Parathyroid adenoma (tissue), 2 donors: ENCODE data around the gene TMEM244.
"Not testable (repeated sequence)": the region's sequence is repeated elsewhere in the genome, so short reads cannot be mapped to it uniquely, and the experiment has no call there.

Experiments used
- H2AFZ ChIP-seq: fragments of 300-600 bp; sonication (generic); one replicate; pipeline ENCODE4 v1.7.0; 2017; ENCODE audit warnings: antibody characterized with exemption, mild to moderate bottlenecking
- H3K27ac ChIP-seq: fragments of 300-600 bp; sonication (generic); one replicate; pipeline ENCODE4 v1.7.0; 2017
- H3K27me3 ChIP-seq: fragments of 300-600 bp; sonication (generic); one replicate; pipeline ENCODE4 v1.7.0; 2017; ENCODE audit warnings: low read length; ENCODE audit not compliant: control insufficient read depth, insufficient read depth
- H3K36me3 ChIP-seq: fragments of 300-600 bp; sonication (generic); one replicate; pipeline ENCODE4 v1.7.0; 2017; ENCODE audit warnings: low read length; ENCODE audit not compliant: control insufficient read depth, insufficient read depth
- H3K4me1 ChIP-seq: fragments of 300-600 bp; sonication (generic); one replicate; pipeline ENCODE4 v1.7.0; 2017; ENCODE audit warnings: control low read depth
- H3K4me2 ChIP-seq: fragments of 300-600 bp; sonication (generic); one replicate; pipeline ENCODE4 v1.7.0; 2017; ENCODE audit warnings: low read length
- H3K4me3 ChIP-seq: fragments of 300-600 bp; sonication (generic); one replicate; pipeline ENCODE4 v1.7.0; 2017; ENCODE audit warnings: low read depth, low read length
- H3K79me2 ChIP-seq: fragments of 300-600 bp; sonication (generic); one replicate; pipeline ENCODE4 v1.7.0; 2017; ENCODE audit warnings: control low read depth
- H3K9ac ChIP-seq: fragments of 300-600 bp; sonication (generic); one replicate; pipeline ENCODE4 v1.7.0; 2017; ENCODE audit warnings: mild to moderate bottlenecking
- H3K9me3 ChIP-seq: fragments of 300-600 bp; sonication (generic); one replicate; pipeline ENCODE4 v1.7.0; 2017; ENCODE audit warnings: low read length; ENCODE audit not compliant: control insufficient read depth
- CTCF ChIP-seq: fragments of 300-600 bp; sonication (generic); IDR thresholded peaks from one replicate; pipeline ENCODE4 v1.7.0; 2017; ENCODE audit warnings: antibody characterized with exemption, mild to moderate bottlenecking
- donor health status: primary hyperparathyroidism.

TMEM244 gene

GRCh38 chr6:129884211-129884610 lies 23.1 kb upstream of the TMEM244 start:
- no peaks in the 10 kb centered on the region for H3K36me3 ChIP-seq

GRCh38 chr6:129882510-129883023 lies 21.5 kb upstream of the TMEM244 start:
- H3K9me3 ChIP-seq = no peaks in the 10 kb centered on the region
- H3K27ac ChIP-seq = no peak overlapping the region
- no peaks in the 10 kb centered on the region for H3K27me3 ChIP-seq
- H2AFZ ChIP-seq = no peak overlapping the region
- no peaks in the 10 kb centered on the region for H3K79me2 ChIP-seq
- H3K9ac ChIP-seq = no peak overlapping the region
- no peaks in the 10 kb centered on the region for H3K36me3 ChIP-seq
- TF ChIP-seq CTCF = no peak
- no peak overlapping the region for H3K4me2 ChIP-seq
- no peaks in the 10 kb centered on the region for H3K4me1 ChIP-seq
- H3K4me3 ChIP-seq = no peak overlapping the region

More at GRCh38 chr6:129884211-129884610, 23.1 kb upstream of the TMEM244 start:
- Histone ChIP-seq H3K79me2 (no peaks in the 10 kb centered on the region), H2AFZ (no peak overlapping the region), H3K9ac (no peak overlapping the region), H3K4me2 (no peak overlapping the region), H3K4me1 (no peaks in the 10 kb centered on the region), H3K27ac (no peak overlapping the region), H3K4me3 (no peak overlapping the region), H3K27me3 (no peaks in the 10 kb centered on the region), H3K9me3 (no peaks in the 10 kb centered on the region)
- no peak for TF ChIP-seq CTCF

- H3K27me3 ChIP-seq, H3K36me3 ChIP-seq: not testable (repeated sequence)
Observed at GRCh38 chr6:129877894-129878293, 16.8 kb upstream of the TMEM244 start.

GRCh38 chr6:129875610-129876520 lies 14.8 kb upstream of the TMEM244 start:
- Histone ChIP-seq H3K4me2 (no peak overlapping the region), H3K4me3 (no peak overlapping the region), H3K4me1 (no peaks in the 10 kb centered on the region), H3K36me3 (no peaks in the 10 kb centered on the region), H3K27ac (no peak overlapping the region), H3K79me2 (no peaks in the 10 kb centered on the region), H3K9me3 (no peaks in the 10 kb centered on the region), H2AFZ (no peak overlapping the region), H3K27me3 (no peaks in the 10 kb centered on the region), H3K9ac (no peak overlapping the region)
- TF ChIP-seq CTCF = no peak

More at GRCh38 chr6:129877894-129878293, 16.8 kb upstream of the TMEM244 start:
- H3K9me3 ChIP-seq, H2AFZ ChIP-seq, H3K9ac ChIP-seq, H3K27ac ChIP-seq, H3K79me2 ChIP-seq, H3K4me2 ChIP-seq, H3K4me1 ChIP-seq, H3K4me3 ChIP-seq: not testable (repeated sequence)

- Histone ChIP-seq H3K36me3 (no peaks in the 10 kb centered on the region), H3K79me2 (no peaks in the 10 kb centered on the region), H3K27ac (no peak overlapping the region), H3K9ac (no peak overlapping the region), H3K4me2 (no peak overlapping the region), H3K27me3 (no peaks in the 10 kb centered on the region), H3K9me3 (no peaks in the 10 kb centered on the region), H3K4me1 (no peaks in the 10 kb centered on the region), H3K4me3 (no peak overlapping the region), H2AFZ (no peak overlapping the region)
- TF ChIP-seq CTCF = no peak
Observed at GRCh38 chr6:129874837-129875236, 13.7 kb upstream of the TMEM244 start.
